K562 (cell line): ENCODE data around the gene OR7C1. TPM values are rescaled to one million over a fixed set of nuclear protein-coding genes. Genes with fewer than 3 reads are reported as not detected.

Source experiments
- ATAC-seq: fragments of 200-7000 bp; cut with Tn5 transposase; 3 replicates; pipeline ENCODE4 v1.9.1; 2020; ENCODE audit warnings: moderate library complexity
- BruUV-seq: library from RNA; stranded (reverse); fragments of 400-500 nt; replicated peaks from 2 replicates; lab custom pipeline; 2021; lab: Mats Ljungman, UMichigan
- CTCF ChIA-PET: fragments of 300-600 bp; formaldehyde crosslinking; extraction: SDS; loops from one replicate; lab custom pipeline; 2021; ENCODE audit warnings: low intra/inter-chr PET ratio; lab: Yijun Ruan, JAX
- POLR2A ChIA-PET: fragments of 300-600, 350-650 bp; sonication (Branson Sonifier 250); formaldehyde crosslinking; extraction: SDS; loops from one replicate; lab custom pipeline; 2021; ENCODE audit warnings: antibody characterized with exemption, inconsistent platforms; lab: Yijun Ruan, JAX
- DNase-seq, 4 experiments: peaks; one replicate each; pipeline versions ENCODE4 v3.0.0 to v3.0.0-alpha.2; 2011 to 2018; ENCODE audit warnings: low spot score in 3 of 4, mixed read lengths in 3 of 4; ENCODE audit errors: extremely low read depth in 1 of 4
- FAIRE-seq: peaks from 2 replicates; lab custom pipeline; 2011; peaks lifted over from hg19 to GRCh38; lab: Jason Lieb, UNC
- H2AFZ ChIP-seq: 2 replicates; pipeline ENCODE4 v1.6.0; 2011; ENCODE audit warnings: low read depth, low read length, control low read depth, inconsistent platforms
- H3K27ac ChIP-seq: fragments of 200-600 bp; 3 replicates; pipeline ENCODE4 v1.8.0; 2011; ENCODE audit warnings: low read depth, mild to moderate bottlenecking, control low read depth, inconsistent platforms, low read length, moderate library complexity, mixed read lengths; ENCODE audit errors: extremely low read depth
- H3K27me3 ChIP-seq, 2 experiments: fragments of 300-600 bp in 1 of 2; 2 replicates in 1 of 2; 3 replicates in 1 of 2; pipeline versions ENCODE4 v1.6.0 to v1.8.0; 2011; ENCODE audit warnings: inconsistent platforms in 2 of 2, low read length in 2 of 2, mild to moderate bottlenecking in 1 of 2, mixed read lengths in 1 of 2, moderate library complexity in 1 of 2; ENCODE audit not compliant: control insufficient read depth in 2 of 2, insufficient read depth in 2 of 2
- H3K36me3 ChIP-seq: fragments of 300-600 bp; 3 replicates; pipeline ENCODE4 v1.8.0; 2011; ENCODE audit warnings: mild to moderate bottlenecking, low read length, inconsistent platforms; ENCODE audit not compliant: control insufficient read depth, insufficient read depth
- H3K4me1 ChIP-seq, 2 experiments: fragments of 200-600 bp in 1 of 2; replicated peaks in 1 of 2; 2 replicates in 1 of 2; 3 replicates in 1 of 2; pipeline versions ENCODE4 v1.5.1 to v1.8.0; 2011; ENCODE audit warnings: inconsistent platforms in 2 of 2, low read length in 2 of 2, mild to moderate bottlenecking in 1 of 2, mixed read lengths in 1 of 2, moderate library complexity in 1 of 2; ENCODE audit not compliant: control insufficient read depth in 2 of 2, insufficient read depth in 2 of 2
- H3K4me2 ChIP-seq: 2 replicates; pipeline ENCODE4 v1.6.1; 2011; ENCODE audit warnings: low read length, control low read depth, inconsistent platforms, mixed read lengths; ENCODE audit not compliant: insufficient read depth
- H3K4me3 ChIP-seq: fragments of 200-600 bp; sonication (generic), shearing (Covaris generic); 2 replicates; pipeline ENCODE4 v1.5.1; 2016; ENCODE audit warnings: control low read depth, inconsistent platforms
- H3K79me2 ChIP-seq: fragments of 200-600 bp; 3 replicates; pipeline ENCODE4 v1.8.0; 2011; ENCODE audit warnings: low read length, inconsistent platforms; ENCODE audit not compliant: control insufficient read depth, insufficient read depth
- H3K9ac ChIP-seq, 2 experiments: 2 replicates each; pipeline versions ENCODE4 v1.6.0 to v1.6.1; 2011; ENCODE audit warnings: low read depth in 2 of 2, low read length in 2 of 2, control low read depth in 1 of 2, inconsistent platforms in 1 of 2, mild to moderate bottlenecking in 1 of 2, mixed read lengths in 1 of 2; ENCODE audit not compliant: insufficient read depth in 1 of 2
- H3K9me1 ChIP-seq: one replicate; pipeline ENCODE4 v1.6.0; 2011; ENCODE audit warnings: inconsistent platforms, mild to moderate bottlenecking, low read length, moderate library complexity; ENCODE audit not compliant: control insufficient read depth, insufficient read depth
- H3K9me3 ChIP-seq: replicated peaks from 2 replicates; pipeline ENCODE4 v1.5.1; 2011; ENCODE audit warnings: low read depth, low read length, inconsistent platforms; ENCODE audit not compliant: control insufficient read depth, insufficient read depth
- H4K20me1 ChIP-seq: replicated peaks from 2 replicates; pipeline ENCODE4 v1.6.1; 2011; ENCODE audit warnings: low read length, inconsistent platforms, mixed read lengths; ENCODE audit not compliant: control insufficient read depth, insufficient read depth
- CREB1 ChIP-seq, 2 experiments: sonication (generic) in 1 of 2; formaldehyde crosslinking in 1 of 2; IDR thresholded peaks; 2 replicates each; pipeline versions ENCODE4 v1.6.1 to v1.8.0; 2012 to 2022; ENCODE audit warnings: inconsistent platforms in 1 of 2, mild to moderate bottlenecking in 1 of 2, missing genetic modification reagents in 1 of 2, moderate library complexity in 1 of 2
- ELF4 ChIP-seq: fragments of 450-650 bp; formaldehyde crosslinking; IDR thresholded peaks from 2 replicates; pipeline ENCODE4 v1.4.0; 2022; ENCODE audit warnings: missing genetic modification characterization
- ESRRA ChIP-seq: fragments of 450-650 bp; IDR thresholded peaks from 2 replicates; pipeline ENCODE4 v1.6.1; 2014; ENCODE audit warnings: low read depth, mild to moderate bottlenecking, moderate library complexity, borderline replicate concordance
- HNRNPK ChIP-seq: fragments of 200-400 bp; formaldehyde crosslinking; IDR thresholded peaks from one replicate; pipeline ENCODE4 v1.6.1; 2018; ENCODE audit warnings: mild to moderate bottlenecking, low read depth, low read length; ENCODE audit not compliant: poor library complexity, severe bottlenecking
- MIER1 ChIP-seq: fragments of 450-650 bp; IDR thresholded peaks from 2 replicates; pipeline ENCODE4 v1.6.1; 2016; ENCODE audit warnings: antibody characterized with exemption, mild to moderate bottlenecking, low read depth
- TRIM24 ChIP-seq, 2 experiments: fragments of 450-650 bp; IDR thresholded peaks; 2 replicates each; pipeline ENCODE4 v1.6.1; 2016
- ZNF224 ChIP-seq: sonication (generic); formaldehyde crosslinking; IDR thresholded peaks from 2 replicates; pipeline ENCODE4 v1.8.0; 2022; ENCODE audit warnings: mild to moderate bottlenecking, missing genetic modification reagents
- ZNF232 ChIP-seq: sonication (generic); formaldehyde crosslinking; IDR thresholded peaks from 2 replicates; pipeline ENCODE4 v1.8.0; 2022; ENCODE audit warnings: mild to moderate bottlenecking, missing genetic modification reagents
- WGBS: fragments of 100-300 bp; shearing (Covaris generic); methylation state at CpG from one replicate; pipeline ENCODE4 v1.1.6; 2016; ENCODE audit warnings: low coverage, mixed read lengths; ENCODE audit not compliant: insufficient coverage; ENCODE audit errors: missing lambda C conversion rate; 5-methylcytosine and 5-hydroxymethylcytosine counted together
- in situ Hi-C: fragments of 300-500 bp; cut with MboI; formaldehyde crosslinking; loops from 4 replicates; pipeline ENCODE4 v1.15.0; 2018; ENCODE audit warnings: inconsistent platforms, mixed read lengths
- intact Hi-C: fragments of 100-400 bp; cut with micrococcal nuclease; formaldehyde crosslinking; loops from 2 replicates; pipeline ENCODE4 v1.14.2; 2022
- polyA plus RNA-seq, 8 experiments: library from polyadenylated mRNA; depleted of rRNA in 4 of 8; stranded (reverse) in 5 of 8; unstranded in 3 of 8; fragments of >200 nt; fragmentation: Nextera tagmentation in 2 of 8; fragmentation: Illumina TruSeq in 1 of 8; extraction: Ambion mirVana in 2 of 8; extraction: Trizol in 1 of 8; gene quantifications; 2 replicates each; pipeline versions ENCODE4 v1.2.1 to v1.2.3, GENCODE V29; 2011 to 2014; ENCODE audit warnings: inconsistent platforms in 1 of 8, missing spikeins in 1 of 8
- total RNA-seq, 7 experiments: library from RNA; depleted of rRNA in 6 of 7; stranded (reverse); fragments of >200 nt in 6 of 7; fragmentation: Illumina TruSeq in 2 of 7; extraction: Trizol in 2 of 7; gene quantifications; 2 replicates each; pipeline versions ENCODE4 v1.2.1 to v1.2.3, GENCODE V29; 2011 to 2021; ENCODE audit warnings: low replicate concordance in 1 of 7
- TF ChIP-seq, protein P1 (sequence below): IDR thresholded peaks from 2 replicates; pipeline ENCODE4 v1.6.1; 2016; ENCODE audit warnings: missing genetic modification characterization, missing compliant biosample characterization
- TF ChIP-seq, protein P2 (sequence below): fragments of 450-650 bp; IDR thresholded peaks from 2 replicates; pipeline ENCODE4 v1.6.1; 2017; ENCODE audit warnings: antibody characterized with exemption, mild to moderate bottlenecking

Gene OR7C1
- total and polyA plus RNA-seq, 9 of the 15 experiments (the other 6 are each of a cell fraction or from before 2014, with no cell fraction given): 0.01 to 0.18 (median 0.10) TPM; not detected in 1

DNA sequence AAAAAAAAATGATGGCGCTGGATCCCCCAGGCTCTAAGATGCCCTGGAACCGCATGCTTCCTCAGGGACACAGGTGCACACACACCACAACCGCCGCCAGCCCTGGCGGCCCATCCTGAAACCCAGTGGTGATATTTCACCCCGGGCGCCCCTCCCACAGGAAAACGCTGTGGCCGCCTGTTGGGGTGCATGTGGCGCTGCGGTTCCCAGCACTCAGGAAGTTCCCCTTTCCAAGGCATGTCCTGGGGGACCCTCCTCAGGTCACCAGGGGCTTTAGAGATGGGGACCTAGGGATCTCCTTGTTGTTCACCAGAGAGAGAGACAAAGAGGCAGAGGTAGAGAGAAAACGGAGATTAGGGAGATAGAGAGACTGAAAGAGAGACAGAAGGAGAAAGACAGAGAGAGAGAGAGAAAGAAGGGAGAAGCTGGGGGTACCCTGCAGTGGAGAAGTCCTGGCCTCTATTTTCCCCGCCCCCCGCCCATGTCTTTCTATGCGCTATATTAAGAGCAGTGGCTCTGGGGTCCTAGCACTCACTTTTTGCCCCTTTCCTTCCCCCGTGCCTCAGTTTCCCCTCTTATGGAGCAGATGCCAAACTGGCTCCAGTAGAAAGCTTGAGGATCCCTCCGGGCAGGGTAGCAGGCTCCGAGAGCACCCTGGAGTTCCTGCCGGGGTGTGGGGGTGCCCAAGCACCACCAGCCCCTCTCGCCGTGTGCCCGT, 59.0 kb downstream of the OR7C1 start:
- H3K9me1 ChIP-seq: no peaks in the 10 kb centered on the region
- BruUV-seq: TSS peak; percentile 83
- H3K36me3 ChIP-seq: peaks cover 24% of the 10 kb centered on the region; the same call in 2 of the 3 replicates
- ATAC-seq (peak; percentile 76), FAIRE-seq (peak; percentile 49), DNase-seq (peak; percentile 59 to 75 (median 63))
- no peaks in the 10 kb centered on the region for H3K9me3 ChIP-seq
- ChIA-PET POLR2A (interaction anchor here (0.6 to 1.6 kb wide), 7 partner anchors 9 to 207 kb away, joined by 3 to 5 read pairs (median 3); no protein-coding TSS in a partner anchor), CTCF (interaction anchor here (0.7 kb wide), 1 partner anchor 264 kb away, joined by 4 read pairs; no protein-coding TSS in a partner anchor)
- H3K4me1 ChIP-seq: peaks cover 0 to 23% of the 10 kb centered on the region in 2 experiments; a peak in 3 of 5 replicates
- H3K4me2 ChIP-seq: peak overlapping the region; percentile 92
- H3K27me3 ChIP-seq: no peaks in the 10 kb centered on the region
- intact Hi-C loops (no loop called here), in situ Hi-C loops (no loop called here)
- peak overlapping the region; percentile 90 for H3K4me3 ChIP-seq
- peaks cover 22% of the 10 kb centered on the region for H3K79me2 ChIP-seq
- 3% methylated on average over 21 of the region's 22 CpGs for WGBS
- no peaks in the 10 kb centered on the region for H4K20me1 ChIP-seq
- H3K9ac ChIP-seq: peak overlapping the region; percentile 86 to 91
- H3K27ac ChIP-seq: peak overlapping the region; percentile 76
- H2AFZ ChIP-seq: peak overlapping the region; percentile 91
- TF ChIP-seq ZNF232 (CRISPR knock-in tag) (0 out of 2 replicates have a peak, but pooled peaks have one; percentile 7), ELF4 (CRISPR knock-in tag) (peak; percentile 38; the same call in 1 of the 2 replicates), ESRRA (peak; percentile 29; the same call in 1 of the 2 replicates), TRIM24 (IDR thresholded peaks at IDR 0.05) (no peak), HNRNPK (no peak), CREB1 (IDR thresholded peaks at IDR 0.05) (no peak), CREB1 (CRISPR knock-in tag; IDR thresholded peaks at IDR 0.05) (peak; percentile 32; the same call in 1 of the 2 replicates), MIER1 (no peak), ZNF224 (CRISPR knock-in tag) (no peak)
- TF ChIP-seq, protein P1, sequence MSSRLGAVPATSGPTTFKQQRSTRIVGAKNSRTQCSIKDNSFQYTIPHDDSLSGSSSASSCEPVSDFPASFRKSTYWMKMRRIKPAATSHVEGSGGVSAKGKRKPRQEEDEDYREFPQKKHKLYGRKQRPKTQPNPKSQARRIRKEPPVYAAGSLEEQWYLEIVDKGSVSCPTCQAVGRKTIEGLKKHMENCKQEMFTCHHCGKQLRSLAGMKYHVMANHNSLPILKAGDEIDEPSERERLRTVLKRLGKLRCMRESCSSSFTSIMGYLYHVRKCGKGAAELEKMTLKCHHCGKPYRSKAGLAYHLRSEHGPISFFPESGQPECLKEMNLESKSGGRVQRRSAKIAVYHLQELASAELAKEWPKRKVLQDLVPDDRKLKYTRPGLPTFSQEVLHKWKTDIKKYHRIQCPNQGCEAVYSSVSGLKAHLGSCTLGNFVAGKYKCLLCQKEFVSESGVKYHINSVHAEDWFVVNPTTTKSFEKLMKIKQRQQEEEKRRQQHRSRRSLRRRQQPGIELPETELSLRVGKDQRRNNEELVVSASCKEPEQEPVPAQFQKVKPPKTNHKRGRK (tag): peak; percentile 40; the same call in 1 of the 2 replicates
- TF ChIP-seq, protein P2, sequence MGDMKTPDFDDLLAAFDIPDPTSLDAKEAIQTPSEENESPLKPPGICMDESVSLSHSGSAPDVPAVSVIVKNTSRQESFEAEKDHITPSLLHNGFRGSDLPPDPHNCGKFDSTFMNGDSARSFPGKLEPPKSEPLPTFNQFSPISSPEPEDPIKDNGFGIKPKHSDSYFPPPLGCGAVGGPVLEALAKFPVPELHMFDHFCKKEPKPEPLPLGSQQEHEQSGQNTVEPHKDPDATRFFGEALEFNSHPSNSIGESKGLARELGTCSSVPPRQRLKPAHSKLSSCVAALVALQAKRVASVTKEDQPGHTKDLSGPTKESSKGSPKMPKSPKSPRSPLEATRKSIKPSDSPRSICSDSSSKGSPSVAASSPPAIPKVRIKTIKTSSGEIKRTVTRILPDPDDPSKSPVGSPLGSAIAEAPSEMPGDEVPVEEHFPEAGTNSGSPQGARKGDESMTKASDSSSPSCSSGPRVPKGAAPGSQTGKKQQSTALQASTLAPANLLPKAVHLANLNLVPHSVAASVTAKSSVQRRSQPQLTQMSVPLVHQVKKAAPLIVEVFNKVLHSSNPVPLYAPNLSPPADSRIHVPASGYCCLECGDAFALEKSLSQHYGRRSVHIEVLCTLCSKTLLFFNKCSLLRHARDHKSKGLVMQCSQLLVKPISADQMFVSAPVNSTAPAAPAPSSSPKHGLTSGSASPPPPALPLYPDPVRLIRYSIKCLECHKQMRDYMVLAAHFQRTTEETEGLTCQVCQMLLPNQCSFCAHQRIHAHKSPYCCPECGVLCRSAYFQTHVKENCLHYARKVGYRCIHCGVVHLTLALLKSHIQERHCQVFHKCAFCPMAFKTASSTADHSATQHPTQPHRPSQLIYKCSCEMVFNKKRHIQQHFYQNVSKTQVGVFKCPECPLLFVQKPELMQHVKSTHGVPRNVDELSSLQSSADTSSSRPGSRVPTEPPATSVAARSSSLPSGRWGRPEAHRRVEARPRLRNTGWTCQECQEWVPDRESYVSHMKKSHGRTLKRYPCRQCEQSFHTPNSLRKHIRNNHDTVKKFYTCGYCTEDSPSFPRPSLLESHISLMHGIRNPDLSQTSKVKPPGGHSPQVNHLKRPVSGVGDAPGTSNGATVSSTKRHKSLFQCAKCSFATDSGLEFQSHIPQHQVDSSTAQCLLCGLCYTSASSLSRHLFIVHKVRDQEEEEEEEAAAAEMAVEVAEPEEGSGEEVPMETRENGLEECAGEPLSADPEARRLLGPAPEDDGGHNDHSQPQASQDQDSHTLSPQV: no peak
